ENCODE data around the gene OR12D3. TPM values are rescaled to one million over a fixed set of nuclear protein-coding genes. Genes with fewer than 3 reads are reported as not detected.

The OR12D3 gene, protein sequence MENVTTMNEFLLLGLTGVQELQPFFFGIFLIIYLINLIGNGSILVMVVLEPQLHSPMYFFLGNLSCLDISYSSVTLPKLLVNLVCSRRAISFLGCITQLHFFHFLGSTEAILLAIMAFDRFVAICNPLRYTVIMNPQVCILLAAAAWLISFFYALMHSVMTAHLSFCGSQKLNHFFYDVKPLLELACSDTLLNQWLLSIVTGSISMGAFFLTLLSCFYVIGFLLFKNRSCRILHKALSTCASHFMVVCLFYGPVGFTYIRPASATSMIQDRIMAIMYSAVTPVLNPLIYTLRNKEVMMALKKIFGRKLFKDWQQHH
- total RNA-seq (not detected in 2 replicates), polyA plus RNA-seq (not detected in 2 replicates), polyA minus RNA-seq (not detected in 2 replicates), Bru-seq, nascent RNA (not detected), BruChase-seq, experiment 1, labeled RNA remaining after a 6-hour chase (not detected), BruChase-seq, experiment 2, labeled RNA remaining after a 2-hour chase (not detected)
- not detected in 2 replicates for polyA plus RNA-seq (2011; cell fraction: cytosol; rRNA removed)
- not detected in 2 replicates for polyA plus RNA-seq (2011; cell fraction: nucleus; rRNA removed)
- polyA plus RNA-seq (2012), result not detected in 2 replicates
- polyA minus RNA-seq (2011; cell fraction: cytosol; rRNA and poly(A)+ RNA removed), result not detected
- not detected in 2 replicates for polyA minus RNA-seq (2011; cell fraction: nucleus; rRNA and poly(A)+ RNA removed)
- long read RNA-seq, result 0 reads

DNA sequence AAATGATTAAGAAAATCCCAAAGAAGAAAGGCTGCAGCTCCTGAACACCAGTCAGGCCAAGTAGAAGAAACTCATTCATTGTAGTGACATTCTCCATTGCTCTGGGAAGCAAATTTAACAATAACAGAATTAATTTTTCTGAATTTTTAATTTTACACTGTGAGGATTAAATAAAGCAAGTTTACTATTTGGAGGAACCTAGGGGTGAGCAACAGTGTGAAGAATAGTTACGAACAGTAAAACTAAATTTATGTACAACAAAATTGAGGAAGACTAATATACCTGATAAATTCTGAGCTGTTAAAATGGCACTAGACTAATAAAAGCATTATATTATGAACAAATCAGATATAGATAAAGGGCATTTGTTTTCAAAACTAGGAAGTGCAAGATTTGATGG is at the start of gene OR12D3:
TSS of gene OR12D3 (minus strand) at position 101 of the 400 bp plus-strand sequence. CDS start at position 97, 4 bp downstream.
- DNase-seq (ENCODE audit: low read depth, low spot score) (no peak), FAIRE-seq (no peak)
- Histone ChIP-seq H3K4me1 (ENCODE audit: control insufficient read depth, extremely low read depth, insufficient read depth, low read length) (no peaks in the 10 kb centered on the region), H4K20me1 (replicated peaks; ENCODE audit: control insufficient read depth, extremely low read depth, insufficient read depth, low read length) (no peaks in the 10 kb centered on the region), H3K9me3 (replicated peaks; ENCODE audit: control insufficient read depth, insufficient read depth, low read length) (no peaks in the 10 kb centered on the region), H3K9ac (replicated peaks; ENCODE audit: extremely low read depth, insufficient read depth, low read length) (no peak within 1 kb of the TSS), H3K27me3 (ENCODE audit: control insufficient read depth in 2 of 2, insufficient read depth in 2 of 2, low read length in 2 of 2) (no peaks in the 10 kb centered on the region), H2AFZ (ENCODE audit: low read depth, low read length) (no peak within 1 kb of the TSS), H3K79me2 (ENCODE audit: control insufficient read depth, insufficient read depth, low read length) (no peaks in the 10 kb centered on the region), H3K9me1 (replicated peaks; ENCODE audit: control insufficient read depth, extremely low read depth, insufficient read depth, low read length) (no peaks in the 10 kb centered on the region), H3K27ac (ENCODE audit: insufficient read depth, low read depth, low read length) (no peak within 1 kb of the TSS), H3K36me3 (ENCODE audit: control insufficient read depth in 2 of 2, extremely low read depth in 1 of 2, insufficient read depth in 2 of 2, low read length in 2 of 2) (no peaks in the 10 kb centered on the region), H3K4me2 (ENCODE audit: insufficient read depth, low read length) (no peak within 1 kb of the TSS), H3K4me3 (replicated peaks in 1 of 3; ENCODE audit: insufficient read depth in 1 of 3, low read depth in 1 of 3, low read length in 3 of 3) (no peak within 1 kb of the TSS)
- intact Hi-C loops (cut with micrococcal nuclease), result no loop called here
- TF ChIP-seq, protein P1, sequence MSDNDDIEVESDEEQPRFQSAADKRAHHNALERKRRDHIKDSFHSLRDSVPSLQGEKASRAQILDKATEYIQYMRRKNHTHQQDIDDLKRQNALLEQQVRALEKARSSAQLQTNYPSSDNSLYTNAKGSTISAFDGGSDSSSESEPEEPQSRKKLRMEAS (IDR thresholded peaks at IDR 0.05; ENCODE audit: insufficient read depth, insufficient read length), result no peak
- TF ChIP-seq MYC (IDR thresholded peaks at IDR 0.05; ENCODE audit: low read depth, low read length) (no peak), POLR2AphosphoS5 (IDR thresholded peaks at IDR 0.05; ENCODE audit: insufficient read depth, low read depth, low read length) (no peak), GATA2 (IDR thresholded peaks at IDR 0.05; ENCODE audit: insufficient read depth, insufficient read length, low read depth, low read length) (no peak), EZH2 (IDR thresholded peaks at IDR 0.05; ENCODE audit: borderline replicate concordance, low read depth, low read length, severe bottlenecking) (no peak), POLR2A (IDR thresholded peaks at IDR 0.05; ENCODE audit: low read depth, low read length) (no peak), FOS (IDR thresholded peaks at IDR 0.05; ENCODE audit: borderline replicate concordance, insufficient read depth, low read length) (no peak), JUN (IDR thresholded peaks at IDR 0.05; ENCODE audit: borderline replicate concordance, insufficient read depth, insufficient read length, low read depth) (no peak)
- TF ChIP-seq, protein P2, sequence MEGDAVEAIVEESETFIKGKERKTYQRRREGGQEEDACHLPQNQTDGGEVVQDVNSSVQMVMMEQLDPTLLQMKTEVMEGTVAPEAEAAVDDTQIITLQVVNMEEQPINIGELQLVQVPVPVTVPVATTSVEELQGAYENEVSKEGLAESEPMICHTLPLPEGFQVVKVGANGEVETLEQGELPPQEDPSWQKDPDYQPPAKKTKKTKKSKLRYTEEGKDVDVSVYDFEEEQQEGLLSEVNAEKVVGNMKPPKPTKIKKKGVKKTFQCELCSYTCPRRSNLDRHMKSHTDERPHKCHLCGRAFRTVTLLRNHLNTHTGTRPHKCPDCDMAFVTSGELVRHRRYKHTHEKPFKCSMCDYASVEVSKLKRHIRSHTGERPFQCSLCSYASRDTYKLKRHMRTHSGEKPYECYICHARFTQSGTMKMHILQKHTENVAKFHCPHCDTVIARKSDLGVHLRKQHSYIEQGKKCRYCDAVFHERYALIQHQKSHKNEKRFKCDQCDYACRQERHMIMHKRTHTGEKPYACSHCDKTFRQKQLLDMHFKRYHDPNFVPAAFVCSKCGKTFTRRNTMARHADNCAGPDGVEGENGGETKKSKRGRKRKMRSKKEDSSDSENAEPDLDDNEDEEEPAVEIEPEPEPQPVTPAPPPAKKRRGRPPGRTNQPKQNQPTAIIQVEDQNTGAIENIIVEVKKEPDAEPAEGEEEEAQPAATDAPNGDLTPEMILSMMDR (IDR thresholded peaks at IDR 0.05; ENCODE audit: extremely low read depth in 1 of 2, insufficient read depth in 1 of 2, low read depth in 1 of 2, low read length in 2 of 2), result no peak
- BruUV-seq (replicated peaks), result no TSS peak
- ChIA-PET POLR2A (no interaction called here), CTCF (interaction anchor here (0.7 kb wide), 1 partner anchor 215 kb away, joined by 3 read pairs; no protein-coding TSS in a partner anchor)
- dilution Hi-C loops (cut with MboI; ENCODE audit: extremely low pct_ligation_motif_present, low sequenced_read_pairs), result no loop called here

All from endothelial cell of umbilical vein (primary cell).